K562 (cell line): Measurements from ENCODE around the gene RSPH6A. TPM values are rescaled to one million over a fixed set of nuclear protein-coding genes. Genes with fewer than 3 reads are reported as not detected.

ENCODE experiments used
- ATF1 ChIP-seq, 2 experiments: fragments of 450-650 bp in 1 of 2; IDR thresholded peaks; 2 replicates each; pipeline ENCODE4 v1.6.1; 2016; ENCODE audit warnings: missing compliant biosample characterization in 1 of 2, missing genetic modification characterization in 1 of 2
- BCLAF1 ChIP-seq, 2 experiments: fragments of 450-650 bp in 1 of 2; IDR thresholded peaks; 2 replicates each; pipeline ENCODE4 v1.6.1; 2011 to 2017; ENCODE audit warnings: low read depth in 2 of 2, antibody characterized with exemption in 1 of 2, borderline replicate concordance in 1 of 2, low read length in 1 of 2, mild to moderate bottlenecking in 1 of 2, mixed read lengths in 1 of 2; ENCODE audit not compliant: control insufficient read depth in 1 of 2
- CSDE1 ChIP-seq, 2 experiments: fragments of 450-650 bp; IDR thresholded peaks; 2 replicates each; pipeline ENCODE4 v1.6.1; 2016; ENCODE audit warnings: mild to moderate bottlenecking in 1 of 2
- GATAD2B ChIP-seq: fragments of 450-650 bp; IDR thresholded peaks from 2 replicates; pipeline ENCODE4 v1.6.1; 2017; ENCODE audit warnings: mild to moderate bottlenecking, borderline replicate concordance
- RAD21 ChIP-seq, 2 experiments: fragments of 250-450 bp in 1 of 2; fragments of 450-650 bp in 1 of 2; sonication (Bioruptor Pico) in 1 of 2; formaldehyde crosslinking in 1 of 2; IDR thresholded peaks in 1 of 2; conservative IDR thresholded peaks in 1 of 2; 2 replicates each; pipeline versions ENCODE4 v1.4.0 to v1.8.0; 2020 to 2022; ENCODE audit warnings: mild to moderate bottlenecking in 2 of 2, moderate library complexity in 1 of 2
- TCF7L2 ChIP-seq: fragments of 150-350 bp; IDR thresholded peaks from 2 replicates; pipeline ENCODE4 v1.6.1; 2016; ENCODE audit warnings: low read depth, mild to moderate bottlenecking, low read length, moderate library complexity
- ZNF586 ChIP-seq: fragments of 450-650 bp; formaldehyde crosslinking; conservative IDR thresholded peaks from 2 replicates; pipeline ENCODE4 v1.4.0; 2020; ENCODE audit warnings: mild to moderate bottlenecking, moderate library complexity
- ZNF740 ChIP-seq, 3 experiments: fragments of 200-800 bp in 1 of 3; sonication (Bioruptor generic) in 1 of 3; sonication (generic) in 1 of 3; formaldehyde crosslinking in 1 of 3; IDR thresholded peaks; 2 replicates each; pipeline versions ENCODE4 v1.6.1 to v1.8.0; 2016 to 2022; ENCODE audit warnings: mild to moderate bottlenecking in 2 of 3, missing compliant biosample characterization in 2 of 3, missing genetic modification characterization in 2 of 3, missing genetic modification reagents in 1 of 3
- ZNF778 ChIP-seq: fragments of 450-650 bp; formaldehyde crosslinking; IDR thresholded peaks from 2 replicates; pipeline ENCODE4 v1.4.0; 2020; ENCODE audit warnings: mild to moderate bottlenecking, moderate library complexity
- polyA plus RNA-seq, 8 experiments: library from polyadenylated mRNA; depleted of rRNA in 4 of 8; stranded (reverse) in 5 of 8; unstranded in 3 of 8; fragments of >200 nt; fragmentation: Nextera tagmentation in 2 of 8; fragmentation: Illumina TruSeq in 1 of 8; extraction: Ambion mirVana in 2 of 8; extraction: Trizol in 1 of 8; gene quantifications; 2 replicates each; pipeline versions ENCODE4 v1.2.1 to v1.2.3, GENCODE V29; 2011 to 2014; ENCODE audit warnings: inconsistent platforms in 1 of 8, missing spikeins in 1 of 8
- total RNA-seq, 7 experiments: library from RNA; depleted of rRNA in 6 of 7; stranded (reverse); fragments of >200 nt in 6 of 7; fragmentation: Illumina TruSeq in 2 of 7; extraction: Trizol in 2 of 7; gene quantifications; 2 replicates each; pipeline versions ENCODE4 v1.2.1 to v1.2.3, GENCODE V29; 2011 to 2021; ENCODE audit warnings: low replicate concordance in 1 of 7

Gene RSPH6A
- total and polyA plus RNA-seq, 9 of the 15 experiments (the other 6 are each of a cell fraction or from before 2014, with no cell fraction given): 0.03 to 0.15 (median 0.07) TPM; not detected in 5

- TF ChIP-seq BCLAF1 (IDR thresholded peaks at IDR 0.05; ENCODE audit: borderline replicate concordance in 1 of 2, control insufficient read depth in 1 of 2, low read depth in 2 of 2, low read length in 1 of 2): no peak
- no peak for TF ChIP-seq ZNF778 (CRISPR knock-in tag)
- no peak for TF ChIP-seq CSDE1 (IDR thresholded peaks at IDR 0.05)
- TF ChIP-seq RAD21 (CRISPR knock-in tag; conservative IDR thresholded peaks at IDR 0.05 in 1 of 2, IDR thresholded peaks at IDR 0.05 in 1 of 2): no peak; a peak in 1 of 4 replicates
- no peak for TF ChIP-seq GATAD2B
- TF ChIP-seq ATF1 (CRISPR knock-in tag; IDR thresholded peaks at IDR 0.05): no peak
- TF ChIP-seq ATF1 (tag; IDR thresholded peaks at IDR 0.05): peak; percentile 81
- TF ChIP-seq ZNF586 (CRISPR knock-in tag): no peak
- TF ChIP-seq TCF7L2: no peak
- no peak for TF ChIP-seq ZNF740 (CRISPR knock-in tag; IDR thresholded peaks at IDR 0.05)
- no peak for TF ChIP-seq ZNF740 (tag; IDR thresholded peaks at IDR 0.05)
Measured at GRCh38 chr19:45768984-45769782, 45.9 kb downstream of the RSPH6A start, which contains the start of gene SIX5 (continued).
